ENCODE measurements around the gene LRRC8B. TPM values are rescaled to one million over a fixed set of nuclear protein-coding genes. Genes with fewer than 3 reads are reported as not detected.
"Not testable (repeated sequence)": the region's sequence is repeated elsewhere in the genome, so short reads cannot be mapped to it uniquely, and the experiment has no call there.

The LRRC8B gene
- total RNA-seq, 3 donors from 2014 or later, result 11.5 to 25.3 (median 12.3) TPM

- Histone ChIP-seq H3K4me3 (no peak overlapping the region), H3K27me3 (no peaks in the 10 kb centered on the region), H3K27ac (no peak overlapping the region), H3K36me3 (no peaks in the 10 kb centered on the region), H3K4me1 (no peaks in the 10 kb centered on the region), H3K9me3 (no peaks in the 10 kb centered on the region)
- no peak for TF ChIP-seq POLR2AphosphoS5 (IDR thresholded peaks at IDR 0.05)
- TF ChIP-seq POLR2A (IDR thresholded peaks at IDR 0.05), result no peak
- no peak for TF ChIP-seq CTCF (IDR thresholded peaks at IDR 0.05)
- DNase-seq (ENCODE audit: low spot score in 2 of 2), result no peak
- intact Hi-C loops (cut with DNase I; ENCODE audit: low total_unique reads), result no loop called here
Measured at GRCh38 chr1:89502042-89502441, 22.6 kb upstream of the LRRC8B start.

- TF ChIP-seq CTCF (IDR thresholded peaks at IDR 0.05) (no peak), POLR2A (IDR thresholded peaks at IDR 0.05) (no peak), POLR2AphosphoS5 (IDR thresholded peaks at IDR 0.05) (no peak)
- intact Hi-C loops (cut with DNase I; ENCODE audit: low total_unique reads), result no loop called here
- H3K27me3 ChIP-seq, result no peaks in the 10 kb centered on the region
- H3K4me1 ChIP-seq, result no peaks in the 10 kb centered on the region
- H3K9me3 ChIP-seq, result no peaks in the 10 kb centered on the region
- DNase-seq (ENCODE audit: low spot score in 2 of 2), result no peak
- no peak overlapping the region for H3K4me3 ChIP-seq
- H3K27ac ChIP-seq, result no peak overlapping the region
- H3K36me3 ChIP-seq, result no peaks in the 10 kb centered on the region
Measured at GRCh38 chr1:89502895-89503294, 21.7 kb upstream of the LRRC8B start.

GRCh38 chr1:89503690-89504089 lies 20.9 kb upstream of the LRRC8B start:
- no peak for DNase-seq (ENCODE audit: low spot score in 2 of 2)
- intact Hi-C loops (cut with DNase I; ENCODE audit: low total_unique reads), result loop anchor here (2.0 kb wide), 1 partner anchor 37 kb away; no protein-coding TSS in a partner anchor

GRCh38 chr1:89510061-89510460 lies 14.6 kb upstream of the LRRC8B start:
- H3K27ac ChIP-seq; H3K9me3 ChIP-seq; H3K4me1 ChIP-seq; DNase-seq (ENCODE audit: low spot score in 2 of 2); H3K4me3 ChIP-seq; H3K27me3 ChIP-seq; H3K36me3 ChIP-seq: not testable (repeated sequence)
- intact Hi-C loops (cut with DNase I; ENCODE audit: low total_unique reads), result loop anchor here (10.0 kb wide), 1 partner anchor 1525 kb away; no protein-coding TSS in a partner anchor

More at GRCh38 chr1:89503690-89504089, 20.9 kb upstream of the LRRC8B start:
- no peaks in the 10 kb centered on the region for H3K27me3 ChIP-seq
- H3K27ac ChIP-seq, result no peak overlapping the region
- TF ChIP-seq CTCF (IDR thresholded peaks at IDR 0.05), result no peak
- TF ChIP-seq POLR2AphosphoS5 (IDR thresholded peaks at IDR 0.05), result no peak
- TF ChIP-seq POLR2A (IDR thresholded peaks at IDR 0.05), result no peak
- H3K4me3 ChIP-seq, result no peak overlapping the region
- H3K36me3 ChIP-seq, result no peaks in the 10 kb centered on the region
- no peaks in the 10 kb centered on the region for H3K9me3 ChIP-seq
- no peaks in the 10 kb centered on the region for H3K4me1 ChIP-seq

GRCh38 chr1:89512996-89513720 lies 11.5 kb upstream of the LRRC8B start:
- Histone ChIP-seq H3K4me1 (no peaks in the 10 kb centered on the region), H3K4me3 (no peak overlapping the region), H3K9me3 (peaks cover 0 to 8% of the 10 kb centered on the region in 2 donors), H3K27ac (no peak overlapping the region), H3K36me3 (no peaks in the 10 kb centered on the region), H3K27me3 (no peaks in the 10 kb centered on the region)
- TF ChIP-seq POLR2AphosphoS5 (IDR thresholded peaks at IDR 0.05), result no peak
- no peak for TF ChIP-seq POLR2A (IDR thresholded peaks at IDR 0.05)
- no peak for TF ChIP-seq CTCF (IDR thresholded peaks at IDR 0.05)
- no peak for DNase-seq (ENCODE audit: low spot score in 2 of 2)
- intact Hi-C loops (cut with DNase I; ENCODE audit: low total_unique reads), result loop anchor here (10.0 kb wide), 1 partner anchor 1522 kb away; no protein-coding TSS in a partner anchor

Data from breast epithelium (tissue), 4 donors.